GM19035 (cell line): ENCODE results near the gene INSYN2B.

ENCODE experiments used
- ATAC-seq: cut with Tn5 transposase; IDR thresholded peaks from one replicate; pipeline ENCODE4 v1.9.1; 2021; ENCODE audit not compliant: unreplicated experiment

The INSYN2B gene

GRCh38 chr5:169934990-169935389, 45.3 kb downstream of the INSYN2B start:
- no peak for ATAC-seq

- no peak for ATAC-seq
These were observed 46.7 kb downstream of the INSYN2B start for GRCh38 chr5:169933616-169934015.

GRCh38 chr5:169933127-169933526, 47.2 kb downstream of the INSYN2B start:
- no peak for ATAC-seq

- peak; percentile 75 for ATAC-seq
These were observed 56.3 kb downstream of the INSYN2B start for GRCh38 chr5:169923988-169924387.

- ATAC-seq: no peak
These were observed 57.8 kb downstream of the INSYN2B start for GRCh38 chr5:169922474-169922873.

GRCh38 chr5:169921949-169922348, 58.3 kb downstream of the INSYN2B start:
- no peak for ATAC-seq

GRCh38 chr5:169921384-169921783, 58.9 kb downstream of the INSYN2B start:
- no peak for ATAC-seq

GRCh38 chr5:169920474-169920873, 59.8 kb downstream of the INSYN2B start:
- ATAC-seq: no peak

GRCh38 chr5:169918228-169918627, 62.1 kb downstream of the INSYN2B start:
- no peak for ATAC-seq

- no peak for ATAC-seq
These were observed 62.8 kb downstream of the INSYN2B start for GRCh38 chr5:169917500-169917899.

GRCh38 chr5:169914766-169915165, 65.5 kb downstream of the INSYN2B start:
- ATAC-seq: no peak

- ATAC-seq: no peak
These were observed 66.8 kb downstream of the INSYN2B start for GRCh38 chr5:169913479-169913878.

GRCh38 chr5:169911448-169912212, 68.7 kb downstream of the INSYN2B start:
- ATAC-seq: no peak

- no peak for ATAC-seq
These were observed 69.9 kb downstream of the INSYN2B start for GRCh38 chr5:169910393-169910792.

GRCh38 chr5:169909945-169910344, 70.3 kb downstream of the INSYN2B start:
- ATAC-seq: no peak

- ATAC-seq: no peak
These were observed 71.4 kb downstream of the INSYN2B start for GRCh38 chr5:169908864-169909263.

GRCh38 chr5:169906745-169907649, 73.3 kb downstream of the INSYN2B start:
- no peak for ATAC-seq

GRCh38 chr5:169905017-169905416, 75.3 kb downstream of the INSYN2B start:
- ATAC-seq: no peak

- ATAC-seq: no peak
These were observed 75.8 kb downstream of the INSYN2B start for GRCh38 chr5:169904508-169904907.

- no peak for ATAC-seq
These were observed 76.2 kb downstream of the INSYN2B start for GRCh38 chr5:169904059-169904458.

- ATAC-seq: no peak
These were observed 78.4 kb downstream of the INSYN2B start for GRCh38 chr5:169901896-169902295.

- no peak for ATAC-seq
These were observed 82.8 kb downstream of the INSYN2B start for GRCh38 chr5:169897481-169897880.
